T-helper 1 cell treated with Interleukin-12 subunit alpha and Interleukin-12 subunit beta and Interleukin-4 antibody, amounts not matched to agents 30 μg/mL and 1 μg/mL, for 36 hours (primary cell): ENCODE measurements around the gene SLMAP.

Experiments used
- H3K27ac Mint-ChIP-seq: one replicate; pipeline ENCODE4 v1.8.0; 2021; ENCODE audit warnings: mild to moderate bottlenecking, mixed read lengths
- H3K27me3 Mint-ChIP-seq: one replicate; pipeline ENCODE4 v1.8.0; 2021; ENCODE audit warnings: low read depth, mixed read lengths
- H3K36me3 Mint-ChIP-seq: one replicate; pipeline ENCODE4 v1.8.0; 2021; ENCODE audit warnings: low read depth, mixed read lengths
- H3K4me1 Mint-ChIP-seq: one replicate; pipeline ENCODE4 v1.8.0; 2021; ENCODE audit warnings: low read depth, mixed read lengths
- H3K4me3 Mint-ChIP-seq: one replicate; pipeline ENCODE4 v1.8.0; 2021; ENCODE audit warnings: mild to moderate bottlenecking, moderate library complexity, mixed read lengths
- H3K9me3 Mint-ChIP-seq: one replicate; pipeline ENCODE4 v1.8.0; 2021; ENCODE audit warnings: mixed read lengths

The SLMAP gene, protein sequence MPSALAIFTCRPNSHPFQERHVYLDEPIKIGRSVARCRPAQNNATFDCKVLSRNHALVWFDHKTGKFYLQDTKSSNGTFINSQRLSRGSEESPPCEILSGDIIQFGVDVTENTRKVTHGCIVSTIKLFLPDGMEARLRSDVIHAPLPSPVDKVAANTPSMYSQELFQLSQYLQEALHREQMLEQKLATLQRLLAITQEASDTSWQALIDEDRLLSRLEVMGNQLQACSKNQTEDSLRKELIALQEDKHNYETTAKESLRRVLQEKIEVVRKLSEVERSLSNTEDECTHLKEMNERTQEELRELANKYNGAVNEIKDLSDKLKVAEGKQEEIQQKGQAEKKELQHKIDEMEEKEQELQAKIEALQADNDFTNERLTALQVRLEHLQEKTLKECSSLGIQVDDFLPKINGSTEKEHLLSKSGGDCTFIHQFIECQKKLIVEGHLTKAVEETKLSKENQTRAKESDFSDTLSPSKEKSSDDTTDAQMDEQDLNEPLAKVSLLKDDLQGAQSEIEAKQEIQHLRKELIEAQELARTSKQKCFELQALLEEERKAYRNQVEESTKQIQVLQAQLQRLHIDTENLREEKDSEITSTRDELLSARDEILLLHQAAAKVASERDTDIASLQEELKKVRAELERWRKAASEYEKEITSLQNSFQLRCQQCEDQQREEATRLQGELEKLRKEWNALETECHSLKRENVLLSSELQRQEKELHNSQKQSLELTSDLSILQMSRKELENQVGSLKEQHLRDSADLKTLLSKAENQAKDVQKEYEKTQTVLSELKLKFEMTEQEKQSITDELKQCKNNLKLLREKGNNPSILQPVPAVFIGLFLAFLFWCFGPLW

DNA sequence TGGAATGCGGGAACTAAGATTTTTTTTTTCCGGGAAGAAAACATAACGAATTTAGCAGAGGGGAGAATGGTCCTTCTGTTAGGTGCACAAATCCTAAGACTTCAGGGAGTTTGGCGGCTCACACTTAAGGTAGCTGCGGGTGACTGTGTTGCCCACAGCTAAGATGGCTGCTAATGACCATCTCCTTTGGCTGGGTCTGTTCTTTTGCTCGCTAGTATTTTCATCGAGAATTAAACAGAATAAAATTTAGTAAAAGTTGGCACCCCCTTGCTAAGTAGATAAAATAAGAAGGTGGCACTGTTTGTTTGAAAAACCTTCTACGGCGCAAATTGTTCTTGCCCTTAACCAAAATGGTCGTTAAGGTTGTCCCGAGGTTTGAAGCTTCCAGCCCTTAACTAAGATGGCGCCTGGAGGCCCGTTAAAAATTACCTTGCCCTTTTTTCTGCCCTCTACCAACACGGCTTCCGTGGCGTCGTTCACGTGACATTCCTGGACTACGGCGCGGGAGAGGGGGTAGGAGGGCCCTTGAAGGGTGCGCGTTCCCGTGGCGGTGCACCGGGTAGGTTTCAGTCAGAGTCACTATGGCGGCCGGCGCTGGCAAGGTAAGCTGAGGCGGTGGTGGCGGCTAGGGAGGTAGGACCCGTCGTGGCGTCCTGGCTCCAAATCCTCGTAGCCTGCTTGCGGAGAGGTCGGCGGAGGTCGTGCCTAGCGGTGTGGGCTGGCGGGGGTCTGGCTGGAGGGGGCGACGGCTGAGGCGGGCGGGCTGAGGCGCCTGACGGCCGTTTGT is at the start of gene SLMAP:
Gene SLMAP (plus strand): TSS at position 569 of the 787 bp plus-strand sequence. CDS start 1,343 bp downstream, outside the sequence.
- no peaks in the 10 kb centered on the region for H3K9me3 Mint-ChIP-seq
- peaks cover 12% of the 10 kb centered on the region for H3K27me3 Mint-ChIP-seq
- H3K4me1 Mint-ChIP-seq: peaks cover 23% of the 10 kb centered on the region
- H3K4me3 Mint-ChIP-seq: peak within 1 kb of the TSS; percentile 95
- H3K27ac Mint-ChIP-seq: peak within 1 kb of the TSS; percentile 96
- peaks cover 20% of the 10 kb centered on the region for H3K36me3 Mint-ChIP-seq

DNA sequence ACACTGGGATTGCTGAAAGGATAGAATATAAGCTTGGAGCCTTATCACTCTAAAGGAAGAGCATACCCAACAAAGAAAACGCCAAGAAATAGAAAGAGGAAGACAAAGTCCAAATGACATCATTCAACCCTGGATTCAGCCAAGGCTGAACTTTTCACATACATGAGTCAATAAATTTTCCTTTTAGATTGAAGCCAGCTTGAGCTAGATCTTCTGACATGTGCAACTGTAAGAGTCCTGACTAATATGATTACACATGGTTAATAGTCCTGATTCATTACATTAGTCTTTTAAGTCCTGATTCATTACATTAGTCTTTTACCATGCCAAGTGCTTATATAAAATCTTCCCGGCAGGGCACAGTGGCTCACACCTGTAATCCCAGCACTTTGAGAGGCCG is 49.6 kb upstream of the SLMAP start:
- no peaks in the 10 kb centered on the region for H3K9me3 Mint-ChIP-seq
- H3K27ac Mint-ChIP-seq: no peak overlapping the region
- peaks cover 7% of the 10 kb centered on the region for H3K27me3 Mint-ChIP-seq
- H3K36me3 Mint-ChIP-seq: no peaks in the 10 kb centered on the region
- no peaks in the 10 kb centered on the region for H3K4me1 Mint-ChIP-seq
- no peak overlapping the region for H3K4me3 Mint-ChIP-seq

DNA sequence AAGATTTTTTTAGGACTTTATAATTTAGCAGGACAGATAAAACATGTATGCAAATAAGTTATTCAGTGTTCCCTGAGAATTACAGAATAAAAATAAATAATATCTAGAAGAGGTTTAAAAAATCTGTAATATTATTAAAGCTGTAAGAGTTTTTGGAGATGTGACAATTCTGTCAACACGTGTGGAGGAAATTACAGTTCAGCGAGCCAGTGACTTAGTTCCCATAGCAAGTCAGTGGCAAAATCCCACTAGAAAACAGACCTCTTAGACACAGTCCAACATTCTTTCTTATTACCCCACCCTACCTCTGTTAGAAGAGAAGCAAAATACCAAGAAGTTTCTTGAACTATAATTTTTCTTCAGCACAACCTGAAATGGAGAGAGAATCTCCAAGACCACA is 47.1 kb upstream of the SLMAP start:
- Mint-ChIP-seq H3K4me1 (no peaks in the 10 kb centered on the region), H3K36me3 (no peaks in the 10 kb centered on the region), H3K9me3 (no peaks in the 10 kb centered on the region), H3K4me3 (no peak overlapping the region), H3K27me3 (peaks cover 7% of the 10 kb centered on the region), H3K27ac (no peak overlapping the region)

DNA sequence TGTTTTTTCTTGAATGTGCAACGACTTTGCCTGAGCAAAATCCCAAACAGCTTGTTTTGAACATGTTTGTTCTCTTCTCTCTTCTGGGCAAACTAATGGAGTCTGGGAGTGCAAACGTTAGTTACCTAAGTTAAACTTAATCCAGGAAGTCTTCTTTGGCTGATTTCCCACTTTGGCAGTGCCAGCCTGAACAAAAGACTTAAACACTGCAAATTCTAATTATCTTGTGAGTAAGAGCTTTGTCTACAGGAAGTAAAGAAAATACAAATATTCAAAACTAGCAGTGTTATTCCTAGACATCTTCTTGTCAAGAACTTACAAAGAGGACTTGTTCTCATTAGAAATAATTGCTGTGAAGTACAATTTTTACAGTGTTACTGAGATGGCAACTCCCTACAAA is 46.5 kb upstream of the SLMAP start:
- no peak overlapping the region for H3K27ac Mint-ChIP-seq

DNA sequence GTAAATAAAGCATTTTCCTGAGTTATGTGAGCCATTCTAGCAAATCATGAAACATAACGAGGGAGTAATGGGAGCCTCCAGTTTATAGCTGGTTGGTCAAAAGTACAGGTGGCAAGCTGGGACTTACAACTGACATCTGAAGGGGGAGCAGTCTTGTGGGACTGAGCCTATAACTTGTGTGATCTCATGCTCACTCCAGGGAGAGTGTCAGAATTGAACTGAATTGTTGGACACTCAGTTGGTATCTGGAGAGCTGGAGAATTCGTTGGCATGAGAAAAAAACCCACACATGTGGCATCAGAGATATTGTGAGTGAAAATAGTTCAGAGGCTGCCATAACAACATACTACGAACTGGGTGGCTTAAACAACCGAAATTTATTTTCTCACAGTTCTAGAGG is 40.4 kb upstream of the SLMAP start:
- H3K4me3 Mint-ChIP-seq: no peak overlapping the region
- no peaks in the 10 kb centered on the region for H3K36me3 Mint-ChIP-seq
- H3K4me1 Mint-ChIP-seq: no peaks in the 10 kb centered on the region
- H3K27ac Mint-ChIP-seq: no peak overlapping the region
- H3K27me3 Mint-ChIP-seq: no peaks in the 10 kb centered on the region
- no peaks in the 10 kb centered on the region for H3K9me3 Mint-ChIP-seq

More for the DNA sequence above, 46.5 kb upstream of the SLMAP start:
- Mint-ChIP-seq H3K4me1 (no peaks in the 10 kb centered on the region), H3K4me3 (no peak overlapping the region), H3K9me3 (no peaks in the 10 kb centered on the region), H3K27me3 (peaks cover 7% of the 10 kb centered on the region), H3K36me3 (no peaks in the 10 kb centered on the region)

DNA sequence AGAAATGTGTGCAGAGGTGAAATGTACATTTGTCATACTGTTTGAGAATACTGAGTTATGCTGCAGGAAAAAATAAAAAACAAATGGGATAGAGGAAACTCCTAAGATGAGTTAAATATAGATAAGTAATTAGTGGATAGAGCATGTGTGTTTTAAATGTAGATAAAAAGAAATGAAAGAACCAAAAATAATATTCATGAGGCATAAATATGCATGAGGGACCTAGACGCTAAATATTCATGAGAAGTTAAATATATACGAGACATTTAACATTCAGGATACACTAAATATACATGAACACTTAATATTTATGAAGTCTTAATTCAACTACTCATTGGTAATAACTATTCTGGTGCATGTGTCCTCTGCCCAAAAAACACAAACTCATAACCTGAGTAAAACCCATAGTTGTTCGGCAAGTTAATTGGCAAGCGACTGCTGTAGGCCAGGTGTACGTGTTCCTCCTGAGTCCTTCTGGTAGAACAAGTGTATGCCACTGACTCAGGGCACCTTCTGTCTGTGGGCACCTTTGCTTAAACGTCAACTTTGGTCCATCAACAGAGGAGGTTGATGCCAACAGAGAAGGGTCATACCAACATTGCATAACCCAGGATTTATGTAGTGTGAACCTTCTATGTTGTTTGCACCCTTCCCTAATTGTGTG is 38.8 kb upstream of the SLMAP start:
- no peak overlapping the region for H3K27ac Mint-ChIP-seq
- H3K27me3 Mint-ChIP-seq: peaks cover 5% of the 10 kb centered on the region
- no peaks in the 10 kb centered on the region for H3K36me3 Mint-ChIP-seq
- H3K4me1 Mint-ChIP-seq: no peaks in the 10 kb centered on the region
- H3K9me3 Mint-ChIP-seq: no peaks in the 10 kb centered on the region
- no peak overlapping the region for H3K4me3 Mint-ChIP-seq

DNA sequence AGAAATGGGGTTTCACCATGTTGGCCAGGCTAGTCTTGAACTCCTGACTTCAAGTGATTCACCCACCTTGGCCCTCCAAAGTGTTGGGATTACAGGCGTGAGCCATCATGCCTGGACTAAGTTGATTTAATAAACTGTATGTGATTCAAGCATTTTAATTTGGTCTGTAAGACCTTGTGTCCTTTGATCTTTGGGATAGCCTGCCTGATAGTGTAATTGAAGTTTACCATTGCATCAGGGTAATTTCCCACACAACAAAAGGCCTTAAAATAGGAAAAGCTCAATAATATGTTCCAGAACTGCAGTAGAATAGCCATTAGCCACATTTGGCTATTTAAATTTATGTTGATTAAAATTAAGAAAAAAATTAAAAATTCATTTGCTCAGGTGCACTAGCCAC is 38.0 kb upstream of the SLMAP start:
- H3K4me1 Mint-ChIP-seq: no peaks in the 10 kb centered on the region
- H3K36me3 Mint-ChIP-seq: no peaks in the 10 kb centered on the region
- H3K9me3 Mint-ChIP-seq: no peaks in the 10 kb centered on the region
- no peak overlapping the region for H3K4me3 Mint-ChIP-seq
- no peak overlapping the region for H3K27ac Mint-ChIP-seq
- H3K27me3 Mint-ChIP-seq: peaks cover 5% of the 10 kb centered on the region

DNA sequence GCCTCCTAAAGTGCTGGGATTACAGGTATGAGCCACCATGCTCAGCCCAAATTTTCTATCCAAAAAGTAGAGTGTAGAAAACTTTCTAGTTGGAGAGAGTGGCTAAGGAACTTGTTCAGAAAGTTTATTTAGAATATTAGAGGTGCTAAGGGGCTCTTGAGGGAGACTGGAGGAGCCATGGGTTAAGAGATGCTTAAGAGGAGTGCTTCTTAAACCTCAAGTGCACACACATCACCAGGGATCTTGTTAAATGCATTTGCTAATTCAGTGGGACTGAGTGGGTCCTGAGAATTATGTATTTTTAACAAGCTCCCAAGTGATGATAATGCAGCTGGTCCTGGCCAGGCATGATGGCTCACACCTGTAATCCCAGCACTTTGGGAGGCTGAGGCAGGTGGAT is 29.7 kb upstream of the SLMAP start:
- H3K9me3 Mint-ChIP-seq: no peaks in the 10 kb centered on the region
- H3K4me1 Mint-ChIP-seq: no peaks in the 10 kb centered on the region
- peaks cover 7% of the 10 kb centered on the region for H3K27me3 Mint-ChIP-seq
- H3K27ac Mint-ChIP-seq: no peak overlapping the region
- no peak overlapping the region for H3K4me3 Mint-ChIP-seq
- H3K36me3 Mint-ChIP-seq: no peaks in the 10 kb centered on the region

DNA sequence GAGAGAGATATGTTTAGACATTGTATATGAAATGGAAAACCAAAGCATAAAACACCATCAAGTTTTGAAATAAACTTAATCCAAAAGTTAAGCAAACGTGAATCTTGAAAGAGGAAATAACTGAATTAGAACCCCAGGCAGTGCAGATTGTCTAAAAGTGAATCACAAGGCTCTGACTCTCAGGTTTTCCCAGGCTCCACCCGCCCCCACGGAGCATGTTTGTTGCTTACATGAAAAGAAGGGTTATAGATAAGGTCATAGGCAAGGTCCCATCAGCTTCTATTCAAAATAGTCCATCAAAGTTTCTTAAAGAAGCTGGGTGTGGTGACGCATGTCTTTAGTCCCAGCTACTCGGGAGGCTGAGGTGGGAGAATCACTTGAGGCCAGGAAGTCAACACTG is 29.0 kb upstream of the SLMAP start:
- Mint-ChIP-seq H3K4me3 (no peak overlapping the region), H3K36me3 (no peaks in the 10 kb centered on the region), H3K9me3 (no peaks in the 10 kb centered on the region), H3K27ac (no peak overlapping the region), H3K4me1 (no peaks in the 10 kb centered on the region), H3K27me3 (peaks cover 8% of the 10 kb centered on the region)

DNA sequence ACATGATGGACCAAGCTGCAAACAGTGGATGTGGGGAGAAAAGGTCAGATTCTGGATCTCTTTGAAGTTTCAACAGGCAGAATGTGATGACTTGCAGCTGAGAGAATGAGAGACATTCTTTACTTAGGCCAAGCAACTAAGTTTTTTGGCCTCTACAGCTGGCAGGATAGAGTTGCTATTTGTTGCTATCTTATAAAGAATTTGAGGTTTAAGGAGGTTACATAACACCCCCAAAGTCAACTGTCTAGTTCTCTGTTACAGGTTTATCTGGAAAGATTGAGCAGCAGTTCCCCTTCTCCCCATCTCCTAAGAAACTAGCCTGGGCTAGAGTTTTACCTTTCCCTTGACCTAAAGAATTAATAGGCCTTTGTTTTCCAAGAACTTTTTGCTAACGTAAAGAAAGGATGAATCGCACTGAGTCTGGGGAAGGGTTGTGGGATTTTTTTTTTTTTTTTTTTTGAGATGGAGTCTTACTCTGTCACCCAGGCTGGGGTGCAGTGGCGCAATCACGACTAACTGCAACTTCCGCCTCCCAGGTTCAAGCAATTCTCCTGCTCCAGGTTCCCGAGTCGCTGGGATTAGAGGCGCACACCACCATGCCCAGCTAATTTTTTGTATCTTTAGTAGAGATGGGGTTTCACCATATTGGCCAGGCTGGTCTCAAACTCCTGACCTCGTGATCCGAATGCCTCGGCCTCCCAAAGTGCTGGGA is 26.6 kb upstream of the SLMAP start:
- no peaks in the 10 kb centered on the region for H3K4me1 Mint-ChIP-seq
- H3K9me3 Mint-ChIP-seq: no peaks in the 10 kb centered on the region
- H3K27ac Mint-ChIP-seq: no peak overlapping the region
- no peak overlapping the region for H3K4me3 Mint-ChIP-seq
- H3K36me3 Mint-ChIP-seq: no peaks in the 10 kb centered on the region
- peaks cover 7% of the 10 kb centered on the region for H3K27me3 Mint-ChIP-seq

DNA sequence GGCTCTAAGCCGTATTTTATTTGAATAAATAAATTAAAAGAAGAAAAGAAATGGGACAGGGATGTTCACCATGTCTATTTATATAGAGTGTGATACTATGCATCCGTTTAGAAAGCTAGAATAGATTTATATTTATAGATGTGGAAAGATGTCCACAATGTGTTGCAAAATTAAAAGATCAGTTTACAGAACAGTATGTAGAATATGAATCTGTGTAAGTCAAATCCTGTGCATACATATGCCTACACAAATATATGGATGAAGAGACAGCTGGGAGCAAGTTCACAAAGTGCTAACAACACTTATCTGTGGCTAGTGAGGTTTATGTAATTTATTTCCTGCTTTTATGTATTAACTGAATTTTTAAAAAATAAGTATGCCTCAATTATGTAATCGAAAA is 25.4 kb upstream of the SLMAP start:
- Mint-ChIP-seq H3K4me1 (no peaks in the 10 kb centered on the region), H3K9me3 (no peaks in the 10 kb centered on the region), H3K4me3 (no peak overlapping the region), H3K36me3 (no peaks in the 10 kb centered on the region), H3K27ac (no peak overlapping the region), H3K27me3 (peaks cover 7% of the 10 kb centered on the region)

DNA sequence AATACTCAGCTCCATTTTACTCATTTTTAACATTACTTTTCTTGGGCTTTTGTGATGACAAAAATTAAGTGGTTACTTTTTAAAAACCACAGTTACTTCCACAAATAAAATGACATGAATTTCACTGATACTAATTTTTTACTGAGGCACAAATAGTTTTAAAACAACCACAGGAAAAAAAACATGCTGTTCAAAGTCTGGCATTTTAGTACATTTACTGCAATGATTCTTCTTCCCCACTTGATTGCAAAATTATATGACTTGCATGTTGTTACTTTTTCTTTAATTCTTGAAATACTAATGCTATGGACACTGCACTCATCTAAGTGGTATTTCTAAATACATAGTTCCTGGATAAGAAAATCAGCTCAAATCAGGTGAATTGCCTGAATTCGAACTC is 24.8 kb upstream of the SLMAP start:
- peaks cover 7% of the 10 kb centered on the region for H3K27me3 Mint-ChIP-seq
- H3K4me3 Mint-ChIP-seq: no peak overlapping the region
- H3K4me1 Mint-ChIP-seq: no peaks in the 10 kb centered on the region
- H3K36me3 Mint-ChIP-seq: no peaks in the 10 kb centered on the region
- H3K9me3 Mint-ChIP-seq: no peaks in the 10 kb centered on the region
- no peak overlapping the region for H3K27ac Mint-ChIP-seq

DNA sequence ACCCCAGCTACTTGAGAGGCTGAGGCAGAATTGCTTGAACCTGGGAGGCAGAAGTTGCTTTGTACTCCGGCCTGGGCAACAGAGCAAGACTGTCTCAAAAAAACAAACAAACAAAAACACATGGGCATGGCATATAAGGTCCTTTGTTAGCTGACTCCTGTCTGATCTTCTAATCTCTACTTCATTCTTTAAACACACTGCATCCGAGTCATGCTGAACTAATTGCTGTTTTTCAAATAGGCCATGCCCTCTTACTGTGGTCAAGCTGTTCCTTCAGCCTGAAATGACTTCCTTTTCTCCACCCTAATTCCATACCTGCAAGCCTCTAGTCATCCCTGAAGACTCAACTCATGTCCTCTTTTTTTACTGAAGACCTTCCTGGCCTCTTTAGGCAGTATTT is 22.3 kb upstream of the SLMAP start:
- H3K36me3 Mint-ChIP-seq: no peaks in the 10 kb centered on the region
- peaks cover 7% of the 10 kb centered on the region for H3K27me3 Mint-ChIP-seq
- no peaks in the 10 kb centered on the region for H3K9me3 Mint-ChIP-seq
- no peak overlapping the region for H3K4me3 Mint-ChIP-seq
- H3K27ac Mint-ChIP-seq: no peak overlapping the region
- H3K4me1 Mint-ChIP-seq: no peaks in the 10 kb centered on the region

DNA sequence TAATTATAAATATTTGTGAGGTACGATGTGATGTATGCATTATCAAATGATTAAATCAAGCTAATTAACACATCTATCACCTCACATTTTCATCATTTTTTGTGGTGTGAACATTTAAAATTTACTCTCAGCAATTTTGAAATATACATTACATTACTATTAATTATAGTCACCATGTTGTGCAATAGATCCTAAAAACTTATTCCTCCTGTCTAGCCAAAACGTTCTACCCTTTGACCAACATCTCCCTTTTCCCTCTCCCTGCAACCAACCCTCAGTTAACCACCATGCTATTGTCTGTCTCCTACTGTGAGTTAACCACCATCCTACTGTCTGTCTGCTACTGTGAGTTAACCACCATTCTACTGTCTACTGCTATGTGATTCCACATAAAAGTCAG is 20.7 kb upstream of the SLMAP start:
- no peak overlapping the region for H3K4me3 Mint-ChIP-seq
- H3K4me1 Mint-ChIP-seq: no peaks in the 10 kb centered on the region
- H3K9me3 Mint-ChIP-seq: no peaks in the 10 kb centered on the region
- H3K27ac Mint-ChIP-seq: no peak overlapping the region
- H3K27me3 Mint-ChIP-seq: peaks cover 7% of the 10 kb centered on the region
- no peaks in the 10 kb centered on the region for H3K36me3 Mint-ChIP-seq
